D721Med (cell line): ENCODE results near the gene TSPYL1.

Source experiments
- DNase-seq: peaks from one replicate; pipeline ENCODE4 v3.0.0; 2011; ENCODE audit warnings: low spot score; ENCODE audit not compliant: insufficient read length
- FAIRE-seq: peaks from 2 replicates; lab custom pipeline; 2011; peaks lifted over from hg19 to GRCh38; lab: Jason Lieb, UNC
- TF ChIP-seq, protein P1 (sequence below): IDR thresholded peaks from 2 replicates; pipeline ENCODE4 v1.5.1; 2012; ENCODE audit warnings: mild to moderate bottlenecking, control low read depth; ENCODE audit not compliant: insufficient read depth; ENCODE audit errors: missing control alignments

Gene TSPYL1

DNA sequence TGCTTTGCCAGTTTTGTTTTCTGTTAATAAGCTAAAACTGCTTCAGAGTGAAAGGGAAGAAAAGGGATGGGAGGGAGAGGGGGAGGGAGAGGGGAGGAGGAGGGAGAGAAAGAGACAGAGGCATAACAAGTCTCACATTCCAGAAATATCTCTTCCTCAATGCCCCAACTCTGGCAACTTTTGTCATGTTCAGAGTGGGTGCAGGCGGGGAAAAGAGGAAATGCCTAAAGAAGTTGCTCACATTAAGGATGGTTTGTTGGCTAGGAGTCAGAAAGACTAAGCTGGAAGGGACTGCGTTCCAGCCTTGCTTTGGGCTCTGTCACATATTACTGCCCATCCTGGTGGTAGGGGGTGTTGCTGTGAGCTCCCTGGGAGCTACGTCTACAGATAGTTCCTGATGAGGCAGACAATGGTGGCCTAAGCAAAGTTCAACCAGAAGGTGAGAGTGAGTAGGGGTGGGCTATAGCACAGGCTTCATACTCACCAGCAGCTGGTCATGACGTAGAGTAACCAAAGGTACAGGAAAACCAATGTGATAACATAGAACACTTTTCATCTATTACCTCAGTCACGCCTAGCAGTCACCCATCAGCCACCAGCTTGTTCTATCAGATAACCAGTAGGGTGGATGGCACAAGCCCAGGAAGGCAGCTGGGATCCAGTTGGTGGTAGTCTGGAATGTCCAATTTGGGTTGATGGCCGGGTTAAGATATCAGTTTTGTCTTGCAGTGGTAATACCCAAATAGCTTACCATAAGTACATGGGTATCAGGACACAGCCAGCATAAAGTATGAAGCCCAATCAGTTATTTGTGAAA lies 28.0 kb downstream of the TSPYL1 start:
- FAIRE-seq = no peak
- TF ChIP-seq, protein P1, sequence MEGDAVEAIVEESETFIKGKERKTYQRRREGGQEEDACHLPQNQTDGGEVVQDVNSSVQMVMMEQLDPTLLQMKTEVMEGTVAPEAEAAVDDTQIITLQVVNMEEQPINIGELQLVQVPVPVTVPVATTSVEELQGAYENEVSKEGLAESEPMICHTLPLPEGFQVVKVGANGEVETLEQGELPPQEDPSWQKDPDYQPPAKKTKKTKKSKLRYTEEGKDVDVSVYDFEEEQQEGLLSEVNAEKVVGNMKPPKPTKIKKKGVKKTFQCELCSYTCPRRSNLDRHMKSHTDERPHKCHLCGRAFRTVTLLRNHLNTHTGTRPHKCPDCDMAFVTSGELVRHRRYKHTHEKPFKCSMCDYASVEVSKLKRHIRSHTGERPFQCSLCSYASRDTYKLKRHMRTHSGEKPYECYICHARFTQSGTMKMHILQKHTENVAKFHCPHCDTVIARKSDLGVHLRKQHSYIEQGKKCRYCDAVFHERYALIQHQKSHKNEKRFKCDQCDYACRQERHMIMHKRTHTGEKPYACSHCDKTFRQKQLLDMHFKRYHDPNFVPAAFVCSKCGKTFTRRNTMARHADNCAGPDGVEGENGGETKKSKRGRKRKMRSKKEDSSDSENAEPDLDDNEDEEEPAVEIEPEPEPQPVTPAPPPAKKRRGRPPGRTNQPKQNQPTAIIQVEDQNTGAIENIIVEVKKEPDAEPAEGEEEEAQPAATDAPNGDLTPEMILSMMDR = no peak
- DNase-seq = no peak

DNA sequence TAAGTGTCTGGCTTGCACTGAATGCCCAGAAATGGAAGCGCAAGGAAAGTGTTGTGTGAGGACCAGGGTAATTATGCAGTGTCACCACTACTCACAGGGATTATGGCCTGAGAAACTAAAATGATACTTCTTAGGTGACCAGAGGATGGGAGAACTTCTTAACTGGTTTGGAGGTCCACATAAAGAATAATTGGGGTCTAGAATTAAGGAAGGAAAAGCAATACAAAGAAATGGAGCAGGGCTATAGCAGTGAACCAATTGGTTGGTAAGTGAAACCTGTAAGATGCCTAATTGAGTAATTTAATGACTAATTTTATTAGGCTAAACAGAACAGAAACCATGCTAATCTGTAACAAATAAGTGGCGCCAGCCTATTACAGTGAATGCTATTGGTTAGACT lies 31.2 kb downstream of the TSPYL1 start:
- FAIRE-seq (no peak), DNase-seq (no peak)
- TF ChIP-seq, protein P1 = no peak

DNA sequence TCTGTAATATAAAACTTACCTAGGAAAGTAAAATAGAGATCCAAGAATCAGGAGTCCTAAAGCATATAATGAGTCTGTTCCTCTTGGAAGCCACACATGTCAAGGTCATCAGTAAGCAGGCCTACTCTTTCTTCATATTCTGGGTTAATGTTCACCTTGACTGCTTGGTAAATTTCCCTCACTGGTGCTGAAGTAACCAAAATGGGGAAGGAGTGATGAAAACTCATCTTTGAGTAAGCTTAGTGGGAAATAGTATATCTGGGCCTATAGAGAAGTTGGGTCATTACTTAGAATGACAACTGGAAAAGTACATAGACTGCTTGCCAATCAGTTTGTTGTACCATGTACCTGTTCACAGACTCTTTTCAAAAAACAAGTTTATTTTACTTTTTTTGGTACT lies 32.4 kb downstream of the TSPYL1 start:
- FAIRE-seq = no peak
- no peak for DNase-seq
- TF ChIP-seq, protein P1 = no peak

DNA sequence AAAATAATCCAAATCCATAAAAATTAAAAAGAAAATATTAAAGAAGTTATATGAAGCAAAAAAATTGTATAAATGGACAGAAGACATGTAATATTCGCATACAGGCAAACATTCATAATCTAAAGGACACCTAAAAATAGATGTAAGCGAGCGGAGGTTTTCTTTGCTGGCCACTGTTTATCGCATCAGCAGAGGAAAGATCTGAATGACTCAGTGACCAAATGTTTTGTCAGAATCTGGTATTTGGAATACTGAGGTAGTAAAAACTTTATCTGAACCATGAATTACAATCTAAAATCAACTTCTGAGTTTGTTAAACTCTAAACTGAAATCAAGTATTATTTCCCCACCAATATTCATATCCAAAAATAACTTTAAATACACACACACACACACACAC lies 33.6 kb downstream of the TSPYL1 start:
- TF ChIP-seq, protein P1 = no peak
- FAIRE-seq = no peak
- DNase-seq = no peak

DNA sequence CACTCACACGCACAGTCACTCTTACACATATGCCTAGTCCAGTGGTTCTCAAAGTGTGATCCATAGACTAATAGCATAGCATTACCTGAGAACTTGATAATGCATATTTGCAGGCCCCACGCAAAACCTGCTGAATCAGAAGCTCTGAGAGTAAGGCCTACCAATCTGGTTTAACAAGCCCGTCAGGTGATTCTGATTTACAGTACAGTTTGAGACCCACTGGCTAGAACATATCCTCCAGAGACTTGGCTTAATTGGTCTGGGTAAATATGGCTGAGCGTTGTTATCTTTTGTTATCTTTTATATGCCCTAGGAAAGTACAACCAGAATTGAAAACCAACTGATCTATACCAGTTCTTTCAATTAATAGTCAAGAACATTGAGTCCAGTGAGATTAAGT lies 35.4 kb downstream of the TSPYL1 start:
- no peak for FAIRE-seq
- DNase-seq = no peak
- TF ChIP-seq, protein P1 = no peak

DNA sequence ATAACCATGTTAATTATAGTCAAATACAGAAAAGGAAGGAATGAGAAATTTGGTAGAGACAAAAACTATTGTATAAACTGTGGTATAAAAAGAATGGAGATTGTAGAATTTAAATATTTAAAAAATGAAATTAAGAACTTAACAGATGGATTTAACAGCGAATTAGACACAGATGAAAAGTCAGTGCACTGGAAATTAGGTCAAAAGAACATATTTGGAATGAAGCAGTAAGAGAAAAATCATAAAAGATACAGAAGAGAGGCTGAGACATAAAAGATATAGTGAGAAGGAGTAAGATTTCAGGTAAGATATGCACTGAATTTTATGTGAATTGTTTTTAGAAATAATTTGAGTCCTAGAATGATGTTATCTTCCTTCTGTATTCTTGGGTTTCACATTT lies 39.9 kb downstream of the TSPYL1 start:
- DNase-seq (no peak), FAIRE-seq (no peak)
- TF ChIP-seq, protein P1 = no peak

DNA sequence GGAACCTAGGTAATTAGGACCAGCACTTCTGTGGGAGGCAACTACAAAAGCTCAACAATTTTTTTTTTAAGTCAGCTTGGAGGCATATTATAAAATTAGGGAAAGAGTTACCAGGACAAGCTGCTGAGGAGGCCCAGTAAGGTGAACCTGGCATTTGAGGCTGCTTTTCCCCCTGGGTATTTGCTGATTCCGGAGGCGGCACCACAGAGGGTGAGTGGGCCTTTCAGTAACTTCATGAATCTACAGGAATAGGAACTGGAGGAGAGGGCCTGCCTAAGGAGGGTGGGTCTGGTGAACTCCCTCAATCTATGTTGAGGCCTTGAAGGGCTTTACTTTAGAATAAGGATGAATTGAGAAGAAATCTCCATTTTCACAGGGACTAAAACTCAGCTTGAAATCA lies 40.5 kb downstream of the TSPYL1 start:
- TF ChIP-seq, protein P1 = no peak
- FAIRE-seq (no peak), DNase-seq (no peak)
